HCT116 (cell line): ENCODE data around the gene SUSD3.

Experiments
- CTCF ChIP-seq, 3 experiments: fragments of 200-600 bp in 1 of 3; sonication (generic) in 1 of 3; IDR thresholded peaks in 2 of 3; conservative IDR thresholded peaks in 1 of 3; 2 replicates each; pipeline ENCODE4 v1.5.1; 2012 to 2017; ENCODE audit warnings: low read depth in 2 of 3, low read length in 2 of 3, antibody characterized with exemption in 1 of 3, borderline replicate concordance in 1 of 3, control low read depth in 1 of 3, mild to moderate bottlenecking in 1 of 3, mixed read lengths in 1 of 3, mixed run types in 1 of 3, moderate library complexity in 1 of 3; ENCODE audit not compliant: insufficient read depth in 1 of 3
- EZH2 ChIP-seq: fragments of 200-600 bp; sonication (generic); IDR thresholded peaks from 2 replicates; pipeline ENCODE4 v1.6.1; 2017; ENCODE audit warnings: antibody characterized with exemption, mixed run types
- POLR2A ChIP-seq: IDR thresholded peaks from 2 replicates; pipeline ENCODE4 v1.7.0; 2011; ENCODE audit warnings: borderline replicate concordance; ENCODE audit not compliant: insufficient read depth, insufficient read length; ENCODE audit errors: extremely low read depth
- POLR2AphosphoS5 ChIP-seq: IDR thresholded peaks from 2 replicates; pipeline ENCODE4 v1.6.1; 2011; ENCODE audit warnings: mild to moderate bottlenecking, low read depth, low read length, moderate library complexity
- RAD21 ChIP-seq: IDR thresholded peaks from 2 replicates; pipeline ENCODE4 v1.6.1; 2012; ENCODE audit warnings: low read depth, mild to moderate bottlenecking
- REST ChIP-seq: IDR thresholded peaks from 2 replicates; pipeline ENCODE4 v1.6.1; 2012; ENCODE audit warnings: low read depth
- SP1 ChIP-seq: IDR thresholded peaks from 2 replicates; pipeline ENCODE4 v1.6.1; 2012; ENCODE audit warnings: low read depth
- SRF ChIP-seq: IDR thresholded peaks from 2 replicates; pipeline ENCODE4 v1.6.1; 2012; ENCODE audit warnings: low read depth
- ZNF274 ChIP-seq: fragments of 200-500 bp; sonication (Bioruptor generic); IDR thresholded peaks from 2 replicates; pipeline ENCODE4 v1.6.1; 2014; ENCODE audit warnings: mild to moderate bottlenecking, low read depth, low read length, inconsistent platforms

GRCh38 chr9:93017621-93018020 is 40.9 kb upstream of the SUSD3 start:
- TF ChIP-seq EZH2, result no peak
- TF ChIP-seq CTCF (IDR thresholded peaks at IDR 0.05 in 2 of 3, conservative IDR thresholded peaks at IDR 0.05 in 1 of 3; ENCODE audit: borderline replicate concordance in 1 of 3, insufficient read depth in 1 of 3, low read depth in 2 of 3, low read length in 2 of 3), result no peak
- TF ChIP-seq ZNF274, result no peak
- no peak for TF ChIP-seq SP1
- TF ChIP-seq POLR2AphosphoS5, result no peak
- TF ChIP-seq REST, result no peak
- no peak for TF ChIP-seq POLR2A
- no peak for TF ChIP-seq RAD21
- TF ChIP-seq SRF, result no peak
